ENCODE data around the gene FN3KRP.

FN3KRP gene

DNA sequence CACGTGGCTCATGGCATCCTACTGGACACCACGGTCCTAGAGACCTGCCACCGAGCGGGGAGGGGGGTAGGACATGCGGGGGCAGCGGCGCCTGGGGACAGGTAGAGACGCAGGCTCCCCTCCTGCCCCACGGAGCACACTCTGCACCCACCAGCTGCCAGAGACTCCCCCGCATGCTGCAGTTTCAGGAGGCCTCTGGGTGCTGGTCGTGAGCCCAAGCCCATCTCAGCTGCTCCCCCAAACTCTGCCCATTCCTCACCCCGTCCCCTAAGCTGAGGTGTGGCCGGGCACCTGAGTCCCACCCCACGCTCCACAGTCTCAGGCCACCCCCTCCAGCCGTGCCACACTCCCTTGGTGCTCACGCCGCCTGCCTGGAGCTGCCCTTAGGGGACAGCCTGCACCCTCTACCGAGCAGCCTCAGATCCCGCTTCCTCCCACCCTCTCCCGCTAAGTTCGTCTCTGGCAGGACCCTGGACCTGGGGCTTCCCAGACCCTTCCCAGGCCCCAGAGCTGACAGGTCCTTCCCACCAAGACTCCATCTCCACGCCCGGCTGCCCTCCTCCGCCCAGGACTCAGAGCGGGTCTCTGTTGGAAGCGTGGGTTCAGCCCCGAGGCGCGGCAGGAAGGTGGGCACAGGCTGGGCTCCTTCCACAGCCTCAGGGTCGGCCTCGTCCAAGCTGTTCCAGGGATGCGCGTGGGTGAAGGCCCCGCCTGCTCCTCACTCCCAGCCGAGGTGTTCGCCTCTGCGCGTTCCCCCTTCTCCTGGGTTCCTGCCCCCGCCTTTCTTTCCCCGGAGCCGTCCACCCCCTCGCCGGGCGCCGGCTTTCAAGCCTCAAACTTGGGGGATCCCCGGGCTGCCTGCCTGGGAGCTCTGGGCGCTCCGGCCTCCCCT, 19.3 kb upstream of the FN3KRP start:
- H3K4me3 ChIP-seq (replicated peaks; ENCODE audit: low read depth, low read length), result peak overlapping the region; percentile 72
- TF ChIP-seq, protein P1, sequence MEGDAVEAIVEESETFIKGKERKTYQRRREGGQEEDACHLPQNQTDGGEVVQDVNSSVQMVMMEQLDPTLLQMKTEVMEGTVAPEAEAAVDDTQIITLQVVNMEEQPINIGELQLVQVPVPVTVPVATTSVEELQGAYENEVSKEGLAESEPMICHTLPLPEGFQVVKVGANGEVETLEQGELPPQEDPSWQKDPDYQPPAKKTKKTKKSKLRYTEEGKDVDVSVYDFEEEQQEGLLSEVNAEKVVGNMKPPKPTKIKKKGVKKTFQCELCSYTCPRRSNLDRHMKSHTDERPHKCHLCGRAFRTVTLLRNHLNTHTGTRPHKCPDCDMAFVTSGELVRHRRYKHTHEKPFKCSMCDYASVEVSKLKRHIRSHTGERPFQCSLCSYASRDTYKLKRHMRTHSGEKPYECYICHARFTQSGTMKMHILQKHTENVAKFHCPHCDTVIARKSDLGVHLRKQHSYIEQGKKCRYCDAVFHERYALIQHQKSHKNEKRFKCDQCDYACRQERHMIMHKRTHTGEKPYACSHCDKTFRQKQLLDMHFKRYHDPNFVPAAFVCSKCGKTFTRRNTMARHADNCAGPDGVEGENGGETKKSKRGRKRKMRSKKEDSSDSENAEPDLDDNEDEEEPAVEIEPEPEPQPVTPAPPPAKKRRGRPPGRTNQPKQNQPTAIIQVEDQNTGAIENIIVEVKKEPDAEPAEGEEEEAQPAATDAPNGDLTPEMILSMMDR (IDR thresholded peaks at IDR 0.05; ENCODE audit: insufficient read depth, low read length, poor library complexity, severe bottlenecking), result no peak
- H3K36me3 ChIP-seq (ENCODE audit: control insufficient read depth, insufficient read depth, low read length), result no peaks in the 10 kb centered on the region
- DNase-seq (ENCODE audit: extremely low read depth, insufficient read length), result no peak
- H3K27me3 ChIP-seq (replicated peaks; ENCODE audit: control insufficient read depth, insufficient read depth, low read length), result no peaks in the 10 kb centered on the region

DNA sequence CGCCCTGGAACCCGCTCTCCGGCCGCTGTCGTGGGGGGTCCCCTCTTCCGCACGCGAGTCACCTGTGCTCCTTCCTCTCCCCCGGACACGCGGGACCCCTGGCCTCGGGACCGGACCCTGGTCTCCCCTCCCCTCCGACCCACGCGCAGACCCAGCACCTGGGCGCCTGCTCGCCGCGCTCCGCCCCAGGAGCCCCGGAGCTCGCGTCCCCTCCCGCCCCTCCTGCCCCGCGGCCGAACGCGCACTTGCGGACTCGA, 18.8 kb upstream of the FN3KRP start:
- TF ChIP-seq, protein P1 (IDR thresholded peaks at IDR 0.05; ENCODE audit: insufficient read depth, low read length, poor library complexity, severe bottlenecking), result no peak
- H3K36me3 ChIP-seq (ENCODE audit: control insufficient read depth, insufficient read depth, low read length), result no peaks in the 10 kb centered on the region
- DNase-seq (ENCODE audit: extremely low read depth, insufficient read length), result no peak
- peak overlapping the region; percentile 72 for H3K4me3 ChIP-seq (replicated peaks; ENCODE audit: low read depth, low read length)
- H3K27me3 ChIP-seq (replicated peaks; ENCODE audit: control insufficient read depth, insufficient read depth, low read length), result no peaks in the 10 kb centered on the region

DNA sequence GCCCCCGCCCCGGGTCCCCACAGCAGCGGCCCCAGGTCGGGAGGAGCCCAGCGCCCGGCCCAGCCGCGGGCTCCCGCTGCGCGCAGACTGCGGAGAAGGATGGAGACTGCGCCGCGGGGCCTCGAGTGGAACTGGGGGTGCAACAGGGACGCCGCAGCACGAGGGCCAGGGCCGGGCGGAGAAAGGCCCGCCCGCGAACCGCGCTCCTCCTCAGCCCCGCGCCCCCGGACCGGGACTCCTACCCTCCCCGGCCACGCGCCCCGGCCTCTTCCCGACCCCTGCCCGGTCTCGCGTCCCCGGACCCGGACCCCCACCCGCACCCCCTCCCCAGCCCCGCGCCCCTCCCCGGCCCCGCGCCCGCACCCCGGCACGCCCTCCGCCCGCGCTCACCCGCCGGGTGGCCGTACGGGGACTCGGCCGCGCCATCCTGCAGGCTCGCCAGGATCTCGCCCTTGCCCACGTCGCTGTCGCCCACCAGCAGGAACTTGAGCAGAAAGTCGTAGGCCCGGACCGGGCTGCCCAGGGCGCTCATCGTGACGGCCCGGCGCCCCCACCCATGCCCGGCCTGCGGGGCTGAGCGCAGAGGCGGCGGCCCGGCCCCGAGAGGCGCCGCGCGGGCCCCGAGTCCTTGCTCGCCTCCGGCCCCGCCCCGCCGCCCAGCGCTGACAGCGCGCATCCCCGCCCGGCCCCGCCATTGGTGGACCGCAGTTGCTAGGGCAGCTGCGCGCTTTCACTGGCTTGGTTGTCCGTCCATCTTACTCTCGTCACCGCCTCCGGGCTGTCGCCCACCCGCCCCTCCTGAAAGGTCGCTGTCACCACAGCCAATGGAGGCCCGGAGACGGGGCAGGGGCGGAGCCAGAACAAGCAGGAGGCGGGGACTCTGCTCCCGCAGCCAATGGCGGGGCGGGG, 18.2 kb upstream of the FN3KRP start, which contains the start of gene RAB40B:
Gene RAB40B (minus strand): TSS at position 634 of the 909 bp plus-strand sequence. CDS start 102 bp downstream, at position 532.
- Histone ChIP-seq H3K36me3 (ENCODE audit: control insufficient read depth, insufficient read depth, low read length) (no peaks in the 10 kb centered on the region), H3K27me3 (replicated peaks; ENCODE audit: control insufficient read depth, insufficient read depth, low read length) (no peaks in the 10 kb centered on the region), H3K4me3 (replicated peaks; ENCODE audit: low read depth, low read length) (peak within 1 kb of the TSS; percentile 72)
- DNase-seq (ENCODE audit: extremely low read depth, insufficient read length), result peak; percentile 96
- TF ChIP-seq, protein P1 (IDR thresholded peaks at IDR 0.05; ENCODE audit: insufficient read depth, low read length, poor library complexity, severe bottlenecking), result no peak

DNA sequence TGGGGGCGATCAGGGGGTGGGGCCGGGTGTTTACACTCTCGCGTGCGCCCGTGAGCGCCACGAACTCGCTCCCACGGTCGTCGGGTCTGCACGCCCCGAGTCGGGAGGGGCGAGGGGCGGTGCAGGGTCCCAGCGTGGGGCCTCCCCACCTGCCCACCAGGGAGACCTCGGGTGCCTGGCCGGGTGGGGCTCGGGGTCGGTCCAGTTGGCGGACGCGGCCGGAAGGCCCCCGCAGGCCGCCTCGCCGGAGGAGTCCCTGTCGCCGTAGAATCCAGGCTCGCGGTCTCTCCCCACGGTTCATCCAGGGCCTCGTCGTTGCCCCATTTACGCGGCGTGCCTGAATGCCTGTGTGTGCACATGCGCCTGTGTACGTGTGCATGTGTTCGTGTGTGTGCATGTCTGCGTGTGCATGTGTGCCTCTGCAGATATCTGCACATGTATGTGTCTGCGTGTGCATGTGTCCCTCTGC, 17.5 kb upstream of the FN3KRP start:
- DNase-seq (ENCODE audit: extremely low read depth, insufficient read length), result no peak

DNA sequence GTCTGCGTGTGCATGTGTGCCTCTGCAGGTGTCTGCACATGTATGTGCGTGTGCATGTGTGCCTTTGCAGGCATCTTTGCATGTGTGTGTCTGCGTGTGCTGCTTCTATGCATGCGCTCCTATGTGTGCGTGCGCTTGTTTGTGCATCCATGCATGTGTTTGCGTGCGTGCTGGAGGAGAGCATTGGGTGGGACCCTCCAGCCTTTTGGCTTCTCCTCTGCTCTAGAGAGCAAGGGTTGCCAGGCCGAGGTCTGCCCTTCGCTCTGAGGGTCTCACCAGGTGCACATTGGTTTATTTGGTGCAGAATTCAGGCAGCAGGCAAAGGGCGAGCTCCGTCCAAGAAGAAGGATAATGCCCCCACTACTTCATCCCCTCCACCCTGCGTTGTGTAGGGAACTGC, 17.0 kb upstream of the FN3KRP start:
- TF ChIP-seq, protein P1 (IDR thresholded peaks at IDR 0.05; ENCODE audit: insufficient read depth, low read length, poor library complexity, severe bottlenecking), result no peak
- DNase-seq (ENCODE audit: extremely low read depth, insufficient read length), result no peak
- Histone ChIP-seq H3K4me3 (replicated peaks; ENCODE audit: low read depth, low read length) (no peak overlapping the region; the same call in 1 of the 2 replicates), H3K36me3 (ENCODE audit: control insufficient read depth, insufficient read depth, low read length) (no peaks in the 10 kb centered on the region), H3K27me3 (replicated peaks; ENCODE audit: control insufficient read depth, insufficient read depth, low read length) (no peaks in the 10 kb centered on the region)

More for the DNA sequence above, 17.5 kb upstream of the FN3KRP start:
- Histone ChIP-seq H3K4me3 (replicated peaks; ENCODE audit: low read depth, low read length) (peak overlapping the region; percentile 69), H3K36me3 (ENCODE audit: control insufficient read depth, insufficient read depth, low read length) (no peaks in the 10 kb centered on the region), H3K27me3 (replicated peaks; ENCODE audit: control insufficient read depth, insufficient read depth, low read length) (no peaks in the 10 kb centered on the region)
- TF ChIP-seq, protein P1 (IDR thresholded peaks at IDR 0.05; ENCODE audit: insufficient read depth, low read length, poor library complexity, severe bottlenecking), result no peak
